ENCODE results near the gene SEMA4A.

The SEMA4A gene

GRCh38 chr1:156153362-156153761 lies at the start of gene SEMA4A:
TSS of gene SEMA4A (plus strand) at chr1:156153585. CDS start at chr1:156154579, 994 bp downstream.
- TF ChIP-seq CTCF (IDR thresholded peaks at IDR 0.05): no peak

GRCh38 chr1:156104065-156104810 lies 49.1 kb upstream of the SEMA4A start:
- no peak for TF ChIP-seq CTCF (IDR thresholded peaks at IDR 0.05)

- no peak for TF ChIP-seq CTCF (IDR thresholded peaks at IDR 0.05)
Observed at GRCh38 chr1:156104861-156105832, 48.2 kb upstream of the SEMA4A start.

- TF ChIP-seq CTCF (IDR thresholded peaks at IDR 0.05): no peak
Observed at GRCh38 chr1:156106624-156107488, 46.5 kb upstream of the SEMA4A start.

- no peak for TF ChIP-seq CTCF (IDR thresholded peaks at IDR 0.05)
Observed at GRCh38 chr1:156108057-156108456, 45.3 kb upstream of the SEMA4A start.

- TF ChIP-seq CTCF (IDR thresholded peaks at IDR 0.05): no peak
Observed at GRCh38 chr1:156108664-156109241, 44.6 kb upstream of the SEMA4A start.

- no peak for TF ChIP-seq CTCF (IDR thresholded peaks at IDR 0.05)
Observed at GRCh38 chr1:156110252-156110651, 43.1 kb upstream of the SEMA4A start.
